ENCODE data around the gene WNT9B. TPM values are rescaled to one million over a fixed set of nuclear protein-coding genes. Genes with fewer than 3 reads are reported as not detected.

The WNT9B gene
- total and polyA plus RNA-seq, 2 of the 13 experiments (the other 11 are each of a cell fraction or from before 2014, with no cell fraction given), result not detected

DNA sequence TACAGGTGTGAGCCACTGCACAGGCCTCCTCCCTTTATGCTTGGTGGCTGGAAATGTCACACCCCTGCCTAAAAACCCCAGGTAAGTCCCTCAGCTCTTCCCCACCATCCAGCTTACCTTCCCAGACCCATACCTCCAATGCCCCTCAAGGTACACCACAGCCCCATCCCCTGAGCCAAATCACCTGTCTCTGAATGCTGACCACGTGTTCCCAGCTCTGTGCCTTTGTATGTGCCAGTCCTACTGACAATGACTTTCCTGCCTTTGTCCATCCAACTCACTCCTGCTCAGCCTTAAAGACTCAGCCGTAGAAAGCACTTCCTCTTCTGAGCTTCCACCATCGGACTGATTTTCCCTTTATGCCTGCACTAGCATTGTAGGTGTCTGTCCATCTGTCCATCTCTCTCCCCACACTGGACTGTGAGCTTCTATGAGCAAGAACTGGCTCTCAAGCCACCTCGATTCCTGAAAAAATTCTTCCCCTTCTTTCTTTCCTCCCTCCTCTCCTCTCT, 40.9 kb downstream of the WNT9B start:
- DNase-seq (ENCODE audit: low spot score) (no peak), ATAC-seq (no peak), FAIRE-seq (no peak)
- BruUV-seq (replicated peaks), result no TSS peak
- no peaks in the 10 kb centered on the region for H4K20me1 ChIP-seq (ENCODE audit: insufficient read depth, low read length)
- intact Hi-C loops (cut with micrococcal nuclease; ENCODE audit: unreplicated experiment) (no loop called here), in situ Hi-C loops (cut with HindIII; ENCODE audit: extremely low pct_ligation_motif_present, low pct_unique_long_range_greater_than_20kb) (no loop called here)
- H3K36me3 ChIP-seq (replicated peaks in 1 of 2; ENCODE audit: control insufficient read depth in 1 of 2, insufficient read depth in 2 of 2, low read length in 2 of 2), result no peaks in the 10 kb centered on the region
- no peak overlapping the region for H3K4me2 ChIP-seq (ENCODE audit: low read depth, low read length)
- WGBS (ENCODE audit: low lambda C conversion rate), result 23% methylated on average over 4 of the region's 4 CpGs
- ChIA-PET POLR2A (no interaction called here), CTCF (ENCODE audit: low intra/inter-chr PET ratio, low total read pairs) (no interaction called here)
- no peak overlapping the region for H2AFZ ChIP-seq (ENCODE audit: low read length)
- TF ChIP-seq TRIM24 (CRISPR knock-in tag; IDR thresholded peaks at IDR 0.05) (no peak), ZSCAN22 (CRISPR knock-in tag; IDR thresholded peaks at IDR 0.05) (peak; percentile 64; the same call in 1 of the 2 replicates)
- TF ChIP-seq, protein P1, sequence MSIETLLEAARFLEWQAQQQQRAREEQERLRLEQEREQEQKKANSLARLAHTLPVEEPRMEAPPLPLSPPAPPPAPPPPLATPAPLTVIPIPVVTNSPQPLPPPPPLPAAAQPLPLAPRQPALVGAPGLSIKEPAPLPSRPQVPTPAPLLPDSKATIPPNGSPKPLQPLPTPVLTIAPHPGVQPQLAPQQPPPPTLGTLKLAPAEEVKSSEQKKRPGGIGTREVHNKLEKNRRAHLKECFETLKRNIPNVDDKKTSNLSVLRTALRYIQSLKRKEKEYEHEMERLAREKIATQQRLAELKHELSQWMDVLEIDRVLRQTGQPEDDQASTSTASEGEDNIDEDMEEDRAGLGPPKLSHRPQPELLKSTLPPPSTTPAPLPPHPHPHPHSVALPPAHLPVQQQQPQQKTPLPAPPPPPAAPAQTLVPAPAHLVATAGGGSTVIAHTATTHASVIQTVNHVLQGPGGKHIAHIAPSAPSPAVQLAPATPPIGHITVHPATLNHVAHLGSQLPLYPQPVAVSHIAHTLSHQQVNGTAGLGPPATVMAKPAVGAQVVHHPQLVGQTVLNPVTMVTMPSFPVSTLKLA (IDR thresholded peaks at IDR 0.05), result peak; percentile 97
- peaks cover 3 to 49% of the 10 kb centered on the region in 2 experiments; a peak in 4 of 5 replicates for H3K27me3 ChIP-seq (ENCODE audit: control insufficient read depth in 1 of 2, insufficient read depth in 2 of 2, low read length in 2 of 2)
- H3K4me1 ChIP-seq (ENCODE audit: insufficient read depth, low read length), result peaks cover 53% of the 10 kb centered on the region
- H3K4me3 ChIP-seq (replicated peaks in 1 of 3; ENCODE audit: insufficient read depth in 1 of 3, low read depth in 2 of 3, low read length in 3 of 3), result no peak overlapping the region
- no peak overlapping the region for H3K9ac ChIP-seq (ENCODE audit: insufficient read depth, low read depth, low read length)
- H3K9me3 ChIP-seq (ENCODE audit: low read length), result no peaks in the 10 kb centered on the region
- no peak overlapping the region for H3K27ac ChIP-seq (ENCODE audit: extremely low read length, insufficient read depth, low read length)
- H3K79me2 ChIP-seq (ENCODE audit: insufficient read depth, low read length), result no peaks in the 10 kb centered on the region

DNA sequence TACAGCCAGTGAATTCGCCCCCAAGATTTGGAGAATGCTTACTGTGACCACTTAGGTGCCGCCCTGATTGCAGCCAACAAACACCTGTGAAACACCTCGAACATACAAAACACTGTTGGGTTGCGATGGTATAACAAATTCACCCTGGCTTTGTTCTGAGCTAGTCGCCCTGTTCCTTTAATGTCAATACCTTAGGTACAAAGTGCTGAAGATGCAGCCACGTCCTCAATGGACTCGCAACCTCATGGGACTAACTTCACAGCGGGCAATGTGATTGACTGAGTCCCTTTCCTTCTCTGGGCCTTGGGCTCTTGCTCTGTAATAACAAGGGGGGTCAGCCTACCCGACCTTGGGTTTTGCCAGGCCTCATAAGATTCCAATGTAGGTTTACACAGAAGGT, 42.6 kb downstream of the WNT9B start:
- peak overlapping the region; percentile 49 for H2AFZ ChIP-seq (ENCODE audit: low read length)
- intact Hi-C loops (cut with micrococcal nuclease; ENCODE audit: unreplicated experiment), result no loop called here
- FAIRE-seq (peak; percentile 49), DNase-seq (ENCODE audit: low spot score) (peak; percentile 44), ATAC-seq (peak; percentile 58)
- CTCF ChIA-PET (ENCODE audit: low intra/inter-chr PET ratio, low total read pairs), result no interaction called here
- POLR2A ChIA-PET, result interaction anchor here (1.4 kb wide), 1 partner anchor 24 kb away, joined by 5 read pairs; no protein-coding TSS in a partner anchor
- H3K9me3 ChIP-seq (ENCODE audit: low read length), result no peaks in the 10 kb centered on the region
- peaks cover 42% of the 10 kb centered on the region for H3K4me1 ChIP-seq (ENCODE audit: insufficient read depth, low read length)
- peak overlapping the region; percentile 60 for H3K4me2 ChIP-seq (ENCODE audit: low read depth, low read length)
- WGBS (ENCODE audit: low lambda C conversion rate), result 25% methylated on average over 9 of the region's 9 CpGs
- H3K27me3 ChIP-seq (ENCODE audit: control insufficient read depth in 1 of 2, insufficient read depth in 2 of 2, low read length in 2 of 2), result peaks cover 2 to 49% of the 10 kb centered on the region in 2 experiments; a peak in 4 of 5 replicates
- no peaks in the 10 kb centered on the region for H3K36me3 ChIP-seq (replicated peaks in 1 of 2; ENCODE audit: control insufficient read depth in 1 of 2, insufficient read depth in 2 of 2, low read length in 2 of 2)
- no peak overlapping the region for H3K9ac ChIP-seq (ENCODE audit: insufficient read depth, low read depth, low read length)
- in situ Hi-C loops (cut with HindIII; ENCODE audit: extremely low pct_ligation_motif_present, low pct_unique_long_range_greater_than_20kb), result no loop called here
- peak overlapping the region in 2 of 3 experiments; percentile 3 to 45; a peak in 3 of 6 replicates for H3K4me3 ChIP-seq (replicated peaks in 1 of 3; ENCODE audit: insufficient read depth in 1 of 3, low read depth in 2 of 3, low read length in 3 of 3)
- no peaks in the 10 kb centered on the region for H4K20me1 ChIP-seq (ENCODE audit: insufficient read depth, low read length)
- H3K27ac ChIP-seq (ENCODE audit: extremely low read length, insufficient read depth, low read length), result no peak overlapping the region
- BruUV-seq (replicated peaks), result no TSS peak
- H3K79me2 ChIP-seq (ENCODE audit: insufficient read depth, low read length), result no peaks in the 10 kb centered on the region
- TF ChIP-seq ZNF660 (CRISPR knock-in tag; IDR thresholded peaks at IDR 0.05; ENCODE audit: borderline replicate concordance, low read depth) (no peak), TOE1 (CRISPR knock-in tag; IDR thresholded peaks at IDR 0.05) (no peak), HMG20A (CRISPR knock-in tag; IDR thresholded peaks at IDR 0.05; ENCODE audit: borderline replicate concordance) (no peak), ZNF644 (CRISPR knock-in tag; IDR thresholded peaks at IDR 0.05; ENCODE audit: low read depth) (no peak), ZNF235 (CRISPR knock-in tag; IDR thresholded peaks at IDR 0.05; ENCODE audit: borderline replicate concordance) (no peak), ZNF747 (CRISPR knock-in tag; IDR thresholded peaks at IDR 0.05; ENCODE audit: borderline replicate concordance) (no peak), GLI4 (CRISPR knock-in tag; IDR thresholded peaks at IDR 0.05; ENCODE audit: borderline replicate concordance) (no peak), SUZ12 (IDR thresholded peaks at IDR 0.05; ENCODE audit: low read depth, low read length) (no peak), RELA (CRISPR knock-in tag; IDR thresholded peaks at IDR 0.05) (no peak), SMAD1 (CRISPR knock-in tag; IDR thresholded peaks at IDR 0.05; ENCODE audit: borderline replicate concordance, low read depth) (no peak), ZNF335 (CRISPR knock-in tag; IDR thresholded peaks at IDR 0.05) (peak; percentile 64; the same call in 1 of the 2 replicates), TEAD2 (CRISPR knock-in tag; IDR thresholded peaks at IDR 0.05) (no peak)
- TF ChIP-seq, protein P2, sequence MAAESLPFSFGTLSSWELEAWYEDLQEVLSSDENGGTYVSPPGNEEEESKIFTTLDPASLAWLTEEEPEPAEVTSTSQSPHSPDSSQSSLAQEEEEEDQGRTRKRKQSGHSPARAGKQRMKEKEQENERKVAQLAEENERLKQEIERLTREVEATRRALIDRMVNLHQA (CRISPR knock-in tag; IDR thresholded peaks at IDR 0.05), result no peak
- TF ChIP-seq, protein P3, sequence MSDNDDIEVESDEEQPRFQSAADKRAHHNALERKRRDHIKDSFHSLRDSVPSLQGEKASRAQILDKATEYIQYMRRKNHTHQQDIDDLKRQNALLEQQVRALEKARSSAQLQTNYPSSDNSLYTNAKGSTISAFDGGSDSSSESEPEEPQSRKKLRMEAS (IDR thresholded peaks at IDR 0.05), result peak; percentile 49; the same call in 1 of the 2 replicates
